GM12892 (cell line): Measurements from ENCODE around the gene DAP3.

Experiments
- POLR2A ChIP-seq: IDR thresholded peaks from 2 replicates; pipeline ENCODE4 v1.6.1; 2011; ENCODE audit warnings: low read depth, low read length, control low read depth
- POLR2AphosphoS5 ChIP-seq: IDR thresholded peaks from 2 replicates; pipeline ENCODE4 v1.6.1; 2011; ENCODE audit warnings: low read depth, low read length, control low read depth
- TAF1 ChIP-seq: IDR thresholded peaks from 2 replicates; pipeline ENCODE4 v1.6.1; 2011; ENCODE audit warnings: low read depth, mild to moderate bottlenecking, control low read depth, low read length, borderline replicate concordance

GRCh38 chr1:155729031-155729898, 40.4 kb downstream of the DAP3 start:
- TF ChIP-seq POLR2AphosphoS5 (no peak), TAF1 (no peak), POLR2A (no peak)
